ENCODE data around the gene SLC22A1.

GRCh38 chr6:160124007-160124406, 2.4 kb downstream of the SLC22A1 start:
- TF ChIP-seq, protein P1, sequence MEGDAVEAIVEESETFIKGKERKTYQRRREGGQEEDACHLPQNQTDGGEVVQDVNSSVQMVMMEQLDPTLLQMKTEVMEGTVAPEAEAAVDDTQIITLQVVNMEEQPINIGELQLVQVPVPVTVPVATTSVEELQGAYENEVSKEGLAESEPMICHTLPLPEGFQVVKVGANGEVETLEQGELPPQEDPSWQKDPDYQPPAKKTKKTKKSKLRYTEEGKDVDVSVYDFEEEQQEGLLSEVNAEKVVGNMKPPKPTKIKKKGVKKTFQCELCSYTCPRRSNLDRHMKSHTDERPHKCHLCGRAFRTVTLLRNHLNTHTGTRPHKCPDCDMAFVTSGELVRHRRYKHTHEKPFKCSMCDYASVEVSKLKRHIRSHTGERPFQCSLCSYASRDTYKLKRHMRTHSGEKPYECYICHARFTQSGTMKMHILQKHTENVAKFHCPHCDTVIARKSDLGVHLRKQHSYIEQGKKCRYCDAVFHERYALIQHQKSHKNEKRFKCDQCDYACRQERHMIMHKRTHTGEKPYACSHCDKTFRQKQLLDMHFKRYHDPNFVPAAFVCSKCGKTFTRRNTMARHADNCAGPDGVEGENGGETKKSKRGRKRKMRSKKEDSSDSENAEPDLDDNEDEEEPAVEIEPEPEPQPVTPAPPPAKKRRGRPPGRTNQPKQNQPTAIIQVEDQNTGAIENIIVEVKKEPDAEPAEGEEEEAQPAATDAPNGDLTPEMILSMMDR (IDR thresholded peaks at IDR 0.05) = no peak
- TF ChIP-seq EP300 (IDR thresholded peaks at IDR 0.05) (no peak), POLR2A (IDR thresholded peaks at IDR 0.05) (no peak)

All from gastroesophageal sphincter (tissue), 3 donors.